ENCODE data around the gene HSF2BP. TPM values are rescaled to one million over a fixed set of nuclear protein-coding genes. Genes with fewer than 3 reads are reported as not detected.

HSF2BP gene
- total RNA-seq, 4 donors from 2014 or later = 0.39 to 0.97 TPM; not detected in 2

- TF ChIP-seq POLR2A (IDR thresholded peaks at IDR 0.05) (no peak), CTCF (IDR thresholded peaks at IDR 0.05) (no peak)
- intact Hi-C loops (cut with DNase I; ENCODE audit: low total_unique reads) = no loop called here
- DNase-seq (ENCODE audit: low spot score in 2 of 2) = no peak
- 77 to 87% methylated on average over 2 of the region's 2 CpGs for WGBS, 2 donors
- H3K4me3 ChIP-seq (ENCODE audit: low read depth, poor library complexity, severe bottlenecking) = no peak overlapping the region
These were observed 67.7 kb downstream of the HSF2BP start for GRCh38 chr21:43591571-43591970.

GRCh38 chr21:43590194-43590593 is 69.1 kb downstream of the HSF2BP start:
- intact Hi-C loops (cut with DNase I; ENCODE audit: low total_unique reads) = no loop called here
- TF ChIP-seq POLR2A (IDR thresholded peaks at IDR 0.05) (no peak), CTCF (IDR thresholded peaks at IDR 0.05) (no peak)
- H3K4me3 ChIP-seq (ENCODE audit: low read depth, poor library complexity, severe bottlenecking) = no peak overlapping the region
- WGBS, 2 donors = 78 to 91% methylated on average over 2 of the region's 2 CpGs
- no peak for DNase-seq (ENCODE audit: low spot score in 2 of 2)

- 89 to 91% methylated on average over 1 of the region's 1 CpG for WGBS, 2 donors
- TF ChIP-seq POLR2A (IDR thresholded peaks at IDR 0.05) (no peak), CTCF (IDR thresholded peaks at IDR 0.05) (no peak)
- DNase-seq (ENCODE audit: low spot score in 2 of 2) = no peak
- intact Hi-C loops (cut with DNase I; ENCODE audit: low total_unique reads) = no loop called here
- H3K4me3 ChIP-seq (ENCODE audit: low read depth, poor library complexity, severe bottlenecking) = no peak overlapping the region
These were observed 70.3 kb downstream of the HSF2BP start for GRCh38 chr21:43588957-43589356.

GRCh38 chr21:43585924-43586413 is 73.3 kb downstream of the HSF2BP start:
- TF ChIP-seq CTCF (IDR thresholded peaks at IDR 0.05) = no peak
- TF ChIP-seq POLR2A (IDR thresholded peaks at IDR 0.05) = no peak
- peak in 1 of 2 donors; percentile 89 for DNase-seq (ENCODE audit: low spot score in 2 of 2)
- intact Hi-C loops (cut with DNase I; ENCODE audit: low total_unique reads) = no loop called here
- H3K4me3 ChIP-seq (ENCODE audit: low read depth, poor library complexity, severe bottlenecking) = no peak overlapping the region
- 41 to 42% methylated on average over 9 of the region's 9 CpGs for WGBS, 2 donors

GRCh38 chr21:43585514-43585913 is 73.8 kb downstream of the HSF2BP start:
- 86 to 92% methylated on average over 4 of the region's 4 CpGs for WGBS, 2 donors
- DNase-seq (ENCODE audit: low spot score in 2 of 2) = no peak
- H3K4me3 ChIP-seq (ENCODE audit: low read depth, poor library complexity, severe bottlenecking) = no peak overlapping the region
- intact Hi-C loops (cut with DNase I; ENCODE audit: low total_unique reads) = no loop called here
- TF ChIP-seq POLR2A (IDR thresholded peaks at IDR 0.05) (no peak), CTCF (IDR thresholded peaks at IDR 0.05) (no peak)

GRCh38 chr21:43581453-43581852 is 77.8 kb downstream of the HSF2BP start:
- no peak overlapping the region for H3K4me3 ChIP-seq (ENCODE audit: low read depth, poor library complexity, severe bottlenecking)
- WGBS, 2 donors = 64 to 92% methylated on average over 2 to 3 of the region's 3 CpGs
- DNase-seq (ENCODE audit: low spot score in 2 of 2) = no peak
- intact Hi-C loops (cut with DNase I; ENCODE audit: low total_unique reads) = no loop called here
- no peak for TF ChIP-seq POLR2A (IDR thresholded peaks at IDR 0.05)
- no peak for TF ChIP-seq CTCF (IDR thresholded peaks at IDR 0.05)
